Gastrocnemius medialis (tissue), 4 donors: ENCODE data around the gene DRC3.

Source experiments
- POLR2A ChIP-seq, 2 donors: fragments of 450-650 bp; IDR thresholded peaks; one replicate each; pipeline ENCODE4 v1.6.1; 2017; ENCODE audit warnings: antibody characterized with exemption in 2 of 2, mild to moderate bottlenecking in 2 of 2, moderate library complexity in 2 of 2
- TF ChIP-seq, protein P1 (sequence below), 5 experiments: fragments of 450-650 bp in 3 of 5; fragments of 200-600 bp in 2 of 5; sonication (generic) in 2 of 5; IDR thresholded peaks in 4 of 5; conservative IDR thresholded peaks in 1 of 5; 1 replicate in 4 of 5; 2 replicates in 1 of 5; pipeline ENCODE4 v1.5.1; 2016 to 2019; ENCODE audit warnings: antibody characterized with exemption in 5 of 5, mild to moderate bottlenecking in 3 of 5, moderate library complexity in 3 of 5

- TF ChIP-seq POLR2A (IDR thresholded peaks at IDR 0.05) = no peak
- TF ChIP-seq, protein P1, sequence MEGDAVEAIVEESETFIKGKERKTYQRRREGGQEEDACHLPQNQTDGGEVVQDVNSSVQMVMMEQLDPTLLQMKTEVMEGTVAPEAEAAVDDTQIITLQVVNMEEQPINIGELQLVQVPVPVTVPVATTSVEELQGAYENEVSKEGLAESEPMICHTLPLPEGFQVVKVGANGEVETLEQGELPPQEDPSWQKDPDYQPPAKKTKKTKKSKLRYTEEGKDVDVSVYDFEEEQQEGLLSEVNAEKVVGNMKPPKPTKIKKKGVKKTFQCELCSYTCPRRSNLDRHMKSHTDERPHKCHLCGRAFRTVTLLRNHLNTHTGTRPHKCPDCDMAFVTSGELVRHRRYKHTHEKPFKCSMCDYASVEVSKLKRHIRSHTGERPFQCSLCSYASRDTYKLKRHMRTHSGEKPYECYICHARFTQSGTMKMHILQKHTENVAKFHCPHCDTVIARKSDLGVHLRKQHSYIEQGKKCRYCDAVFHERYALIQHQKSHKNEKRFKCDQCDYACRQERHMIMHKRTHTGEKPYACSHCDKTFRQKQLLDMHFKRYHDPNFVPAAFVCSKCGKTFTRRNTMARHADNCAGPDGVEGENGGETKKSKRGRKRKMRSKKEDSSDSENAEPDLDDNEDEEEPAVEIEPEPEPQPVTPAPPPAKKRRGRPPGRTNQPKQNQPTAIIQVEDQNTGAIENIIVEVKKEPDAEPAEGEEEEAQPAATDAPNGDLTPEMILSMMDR (IDR thresholded peaks at IDR 0.05 in 4 of 5, conservative IDR thresholded peaks at IDR 0.05 in 1 of 5) = no peak
Measured at GRCh38 chr17:18025945-18026776, 53.5 kb downstream of the DRC3 start.
